PFSK-1 (cell line): ENCODE measurements around the gene EGFL8.

Experiments used
- POLR2AphosphoS5 ChIP-seq: IDR thresholded peaks from 2 replicates; pipeline ENCODE4 v1.6.1; 2012; ENCODE audit warnings: low read depth, mild to moderate bottlenecking, control low read depth, low read length, moderate library complexity
- TAF1 ChIP-seq: IDR thresholded peaks from 2 replicates; pipeline ENCODE4 v1.6.1; 2012; ENCODE audit warnings: low read length, control low read depth, borderline replicate concordance; ENCODE audit not compliant: insufficient read depth

GRCh38 chr6:32183483-32184083 is 19.2 kb downstream of the EGFL8 start:
- no peak for TF ChIP-seq TAF1
- TF ChIP-seq POLR2AphosphoS5 = no peak
